Thoracic aorta (tissue), 2 donors: ENCODE results near the gene ATAD2B. TPM values are rescaled to one million over a fixed set of nuclear protein-coding genes. Genes with fewer than 3 reads are reported as not detected.

Source experiments
- ATAC-seq: fragments of 150-250 bp; one replicate; pipeline ENCODE4 v1.8.0; 2017; ENCODE audit warnings: low read depth; ENCODE audit not compliant: insufficient number of reproducible peaks, low FRiP score
- DNase-seq: peaks from one replicate; pipeline ENCODE4 v3.0.0-alpha.2; 2020; ENCODE audit warnings: low spot score
- H3K27ac ChIP-seq, 2 donors: fragments of 200-600 bp; sonication (generic); 1 replicate in 1 of 2; 2 replicates in 1 of 2; pipeline ENCODE4 v1.5.1; 2016; ENCODE audit warnings: mild to moderate bottlenecking in 2 of 2, moderate library complexity in 2 of 2
- H3K27me3 ChIP-seq: fragments of 200-600 bp; sonication (generic); replicated peaks from 2 replicates; pipeline ENCODE4 v1.6.0; 2016; ENCODE audit warnings: mild to moderate bottlenecking; ENCODE audit not compliant: insufficient read depth
- H3K36me3 ChIP-seq: fragments of 200-600 bp; sonication (generic); one replicate; pipeline ENCODE4 v1.5.1; 2016
- H3K4me1 ChIP-seq, 2 donors: fragments of 200-600 bp; sonication (generic); 1 replicate in 1 of 2; 2 replicates in 1 of 2; pipeline versions ENCODE4 v1.5.1 to v1.6.0; 2016; ENCODE audit warnings: low read depth in 2 of 2, mild to moderate bottlenecking in 1 of 2; ENCODE audit not compliant: control insufficient read depth in 1 of 2
- H3K4me3 ChIP-seq: fragments of 200-600 bp; sonication (generic); 2 replicates; pipeline ENCODE4 v1.5.1; 2016; ENCODE audit warnings: mild to moderate bottlenecking
- H3K9me3 ChIP-seq: fragments of 200-600 bp; sonication (generic); 2 replicates; pipeline ENCODE4 v1.5.1; 2016
- total RNA-seq, 2 donors: library from RNA; depleted of rRNA; stranded (reverse); fragments of >200 nt; gene quantifications; one replicate each; pipeline versions ENCODE4 v1.1.0 to v1.2.3, GENCODE V29; 2016
- TF ChIP-seq, protein P1 (sequence below): fragments of 200-600 bp; sonication (generic); IDR thresholded peaks from one replicate; pipeline ENCODE4 v1.5.1; 2019; ENCODE audit warnings: antibody characterized with exemption

The ATAD2B gene
- total RNA-seq, 2 donors from 2014 or later: 38.3 to 80.7 TPM

DNA sequence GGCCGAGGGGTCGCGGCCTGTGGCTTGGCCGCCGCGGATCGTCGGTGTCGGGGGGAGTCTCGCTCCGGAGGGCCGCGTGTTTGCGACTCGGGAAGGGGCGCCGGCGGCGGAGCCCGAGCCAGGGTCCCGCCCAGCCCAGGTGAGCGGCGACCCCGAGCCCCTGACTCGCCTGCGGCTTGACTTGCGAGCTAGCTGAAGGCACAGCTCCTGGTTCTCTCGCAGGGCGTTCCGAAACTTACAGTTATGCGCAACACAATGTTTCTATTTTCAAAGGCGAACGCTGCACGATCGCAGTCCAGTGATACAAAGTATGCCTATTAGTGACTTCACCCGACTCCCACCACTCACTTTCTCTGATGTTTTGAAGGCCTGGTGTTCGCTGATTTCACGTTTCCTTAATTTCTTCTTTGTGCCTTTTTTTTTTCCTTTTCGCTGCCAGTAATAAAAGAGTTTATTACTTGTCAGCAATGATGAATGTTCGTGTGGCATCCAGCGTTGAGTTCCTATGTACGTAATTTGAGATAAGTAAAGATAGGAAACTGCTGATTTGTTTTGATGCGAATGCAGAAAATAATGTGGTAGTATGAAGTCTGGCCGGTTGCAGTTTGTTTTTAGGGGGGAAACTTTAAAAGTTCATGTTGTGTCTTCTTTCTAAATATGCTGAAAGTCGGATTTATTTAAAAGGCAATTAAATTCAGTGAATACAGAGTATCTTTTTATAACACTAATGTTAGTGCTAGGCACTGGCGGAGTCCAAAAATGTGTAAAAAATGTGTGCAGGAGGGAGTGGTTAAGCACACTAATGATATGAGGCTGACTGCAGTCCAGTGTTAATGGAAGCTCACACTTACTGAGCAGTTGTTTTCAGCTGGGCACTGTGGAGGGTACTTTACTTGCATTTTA is 14.0 kb upstream of the ATAD2B start:
- Histone ChIP-seq H3K36me3 (no peaks in the 10 kb centered on the region), H3K4me3 (peak overlapping the region; percentile 94), H3K9me3 (no peaks in the 10 kb centered on the region), H3K27ac (peak overlapping the region; percentile 84), H3K4me1 (peaks cover 8 to 32% of the 10 kb centered on the region in 2 donors), H3K27me3 (no peaks in the 10 kb centered on the region)
- DNase-seq (no peak), ATAC-seq (no peak)
- TF ChIP-seq, protein P1, sequence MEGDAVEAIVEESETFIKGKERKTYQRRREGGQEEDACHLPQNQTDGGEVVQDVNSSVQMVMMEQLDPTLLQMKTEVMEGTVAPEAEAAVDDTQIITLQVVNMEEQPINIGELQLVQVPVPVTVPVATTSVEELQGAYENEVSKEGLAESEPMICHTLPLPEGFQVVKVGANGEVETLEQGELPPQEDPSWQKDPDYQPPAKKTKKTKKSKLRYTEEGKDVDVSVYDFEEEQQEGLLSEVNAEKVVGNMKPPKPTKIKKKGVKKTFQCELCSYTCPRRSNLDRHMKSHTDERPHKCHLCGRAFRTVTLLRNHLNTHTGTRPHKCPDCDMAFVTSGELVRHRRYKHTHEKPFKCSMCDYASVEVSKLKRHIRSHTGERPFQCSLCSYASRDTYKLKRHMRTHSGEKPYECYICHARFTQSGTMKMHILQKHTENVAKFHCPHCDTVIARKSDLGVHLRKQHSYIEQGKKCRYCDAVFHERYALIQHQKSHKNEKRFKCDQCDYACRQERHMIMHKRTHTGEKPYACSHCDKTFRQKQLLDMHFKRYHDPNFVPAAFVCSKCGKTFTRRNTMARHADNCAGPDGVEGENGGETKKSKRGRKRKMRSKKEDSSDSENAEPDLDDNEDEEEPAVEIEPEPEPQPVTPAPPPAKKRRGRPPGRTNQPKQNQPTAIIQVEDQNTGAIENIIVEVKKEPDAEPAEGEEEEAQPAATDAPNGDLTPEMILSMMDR: no peak

DNA sequence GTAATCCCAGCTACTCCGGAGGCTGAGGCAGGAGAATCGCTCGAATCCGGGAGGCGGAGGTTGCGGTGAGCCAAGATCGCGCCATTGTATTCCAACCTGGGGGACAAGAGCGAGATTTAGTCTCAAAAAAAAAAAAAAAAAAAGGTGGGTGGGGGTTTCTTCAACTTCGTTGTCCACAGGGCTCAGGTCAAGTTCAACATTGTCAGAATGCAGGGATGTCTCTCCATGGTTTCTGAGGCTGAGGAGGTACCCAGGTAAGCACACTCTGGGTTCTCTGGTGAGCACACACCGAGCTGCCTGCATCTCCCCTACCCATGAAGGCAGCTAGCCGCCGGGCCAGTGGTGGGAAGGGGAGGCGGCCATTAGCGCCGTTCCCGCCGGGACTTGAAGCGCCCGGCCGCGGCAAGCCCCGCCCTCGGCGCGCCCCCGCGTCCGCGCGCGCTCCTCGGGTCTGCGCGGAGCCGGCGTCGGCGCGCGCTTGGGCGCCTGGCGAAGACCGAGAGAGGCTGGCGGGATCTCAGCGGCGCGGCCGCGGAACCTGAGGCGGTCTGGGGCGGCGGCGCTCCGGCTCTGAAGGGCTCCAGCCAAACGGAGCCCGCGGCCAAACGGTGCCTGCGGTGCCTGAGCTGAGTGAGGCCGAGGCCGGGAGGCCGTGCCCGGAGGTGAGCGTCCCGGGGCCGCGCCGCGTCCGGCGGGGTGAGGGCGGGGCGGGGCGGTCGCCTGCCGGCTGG is 13.2 kb upstream of the ATAD2B start, which contains the start of gene UBXN2A:
TSS of gene UBXN2A (plus strand) at position 477 of the 731 bp plus-strand sequence. CDS start 17,852 bp downstream, outside the sequence.
- Histone ChIP-seq H3K27ac (peak within 1 kb of the TSS; percentile 84), H3K9me3 (no peaks in the 10 kb centered on the region), H3K4me3 (peak within 1 kb of the TSS; percentile 94), H3K4me1 (peaks cover 8 to 32% of the 10 kb centered on the region in 2 donors), H3K36me3 (no peaks in the 10 kb centered on the region), H3K27me3 (no peaks in the 10 kb centered on the region)
- TF ChIP-seq, protein P1: no peak
- ATAC-seq (peak; percentile 63), DNase-seq (no peak)

DNA sequence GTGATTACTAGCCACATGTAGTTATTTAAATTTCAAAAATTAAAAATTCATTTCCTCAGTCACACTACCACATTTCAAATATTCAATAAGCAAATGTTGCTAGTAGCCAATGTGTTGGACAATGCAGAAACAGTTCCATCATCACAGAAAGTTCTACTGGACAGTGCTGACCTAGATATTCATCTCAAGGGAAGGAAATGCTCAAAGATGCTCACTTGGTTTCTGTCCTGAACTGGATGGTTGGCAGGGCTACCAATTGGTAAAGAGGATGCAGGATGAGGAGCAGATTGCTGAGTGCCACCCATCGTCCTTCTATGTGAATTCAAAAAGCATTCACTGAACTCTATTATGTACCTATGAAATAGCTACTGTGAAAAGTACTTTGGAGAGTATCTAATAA is 7.3 kb upstream of the ATAD2B start:
- TF ChIP-seq, protein P1: no peak
- Histone ChIP-seq H3K9me3 (no peaks in the 10 kb centered on the region), H3K36me3 (no peaks in the 10 kb centered on the region), H3K4me3 (no peak overlapping the region), H3K4me1 (peaks cover 0 to 9% of the 10 kb centered on the region in 2 donors), H3K27ac (no peak overlapping the region), H3K27me3 (no peaks in the 10 kb centered on the region)
- ATAC-seq (no peak), DNase-seq (no peak)

DNA sequence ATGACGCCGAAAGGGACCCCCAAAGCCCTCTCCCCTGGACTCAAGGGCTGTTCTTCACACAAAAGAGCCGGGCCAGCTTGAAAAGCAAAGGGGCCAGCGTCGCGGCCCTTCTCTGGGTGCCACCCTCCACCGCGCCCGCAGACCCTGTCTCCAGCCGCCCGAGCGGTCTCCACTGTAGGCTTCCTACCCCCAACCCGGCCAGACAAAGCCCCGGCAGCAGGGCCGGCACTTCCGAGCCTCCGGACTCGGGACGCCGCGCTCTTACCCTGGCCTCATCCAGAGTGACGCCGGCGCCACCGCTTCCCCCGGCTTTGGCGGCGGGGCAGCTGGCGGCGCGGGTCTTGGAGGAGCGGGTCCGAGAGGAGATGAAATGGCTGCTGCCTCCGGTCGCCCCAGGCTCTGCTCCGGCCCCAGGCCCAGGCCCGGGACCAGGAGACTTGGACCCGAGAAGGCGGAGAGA is 603 bp downstream of the ATAD2B start:
- no peaks in the 10 kb centered on the region for H3K27me3 ChIP-seq
- TF ChIP-seq, protein P1: no peak
- H3K4me3 ChIP-seq: peak overlapping the region; percentile 98
- no peaks in the 10 kb centered on the region for H3K9me3 ChIP-seq
- H3K27ac ChIP-seq: peak overlapping the region; percentile 98 to 100
- peaks cover 15 to 39% of the 10 kb centered on the region in 2 donors for H3K4me1 ChIP-seq
- DNase-seq (peak; percentile 2), ATAC-seq (peak; percentile 11)
- H3K36me3 ChIP-seq: no peaks in the 10 kb centered on the region
